ENCODE measurements around the gene FXYD1.

Gene FXYD1

DNA sequence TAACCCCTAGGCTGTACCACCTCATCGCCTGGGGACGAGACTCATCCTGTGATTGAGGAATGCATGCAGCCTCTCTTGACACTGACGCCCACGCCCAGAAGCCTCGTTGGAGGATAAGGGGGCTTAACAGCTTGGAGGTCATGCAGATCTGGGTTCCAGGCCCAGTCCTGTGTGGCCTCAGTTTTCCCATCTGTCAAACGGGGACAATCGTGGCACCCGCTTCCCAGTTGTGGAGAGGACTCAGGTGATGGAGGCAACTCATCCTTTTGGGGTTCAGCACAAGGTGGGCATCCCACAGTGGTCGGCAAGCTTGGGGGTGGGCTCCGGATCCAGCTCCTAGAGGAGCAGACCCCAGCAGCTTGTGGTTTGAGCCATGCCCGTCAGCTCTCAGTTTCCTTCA lies 2.4 kb upstream of the FXYD1 start:
- TF ChIP-seq, protein P1, sequence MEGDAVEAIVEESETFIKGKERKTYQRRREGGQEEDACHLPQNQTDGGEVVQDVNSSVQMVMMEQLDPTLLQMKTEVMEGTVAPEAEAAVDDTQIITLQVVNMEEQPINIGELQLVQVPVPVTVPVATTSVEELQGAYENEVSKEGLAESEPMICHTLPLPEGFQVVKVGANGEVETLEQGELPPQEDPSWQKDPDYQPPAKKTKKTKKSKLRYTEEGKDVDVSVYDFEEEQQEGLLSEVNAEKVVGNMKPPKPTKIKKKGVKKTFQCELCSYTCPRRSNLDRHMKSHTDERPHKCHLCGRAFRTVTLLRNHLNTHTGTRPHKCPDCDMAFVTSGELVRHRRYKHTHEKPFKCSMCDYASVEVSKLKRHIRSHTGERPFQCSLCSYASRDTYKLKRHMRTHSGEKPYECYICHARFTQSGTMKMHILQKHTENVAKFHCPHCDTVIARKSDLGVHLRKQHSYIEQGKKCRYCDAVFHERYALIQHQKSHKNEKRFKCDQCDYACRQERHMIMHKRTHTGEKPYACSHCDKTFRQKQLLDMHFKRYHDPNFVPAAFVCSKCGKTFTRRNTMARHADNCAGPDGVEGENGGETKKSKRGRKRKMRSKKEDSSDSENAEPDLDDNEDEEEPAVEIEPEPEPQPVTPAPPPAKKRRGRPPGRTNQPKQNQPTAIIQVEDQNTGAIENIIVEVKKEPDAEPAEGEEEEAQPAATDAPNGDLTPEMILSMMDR (conservative IDR thresholded peaks at IDR 0.05; ENCODE audit: low read length): no peak
- TF ChIP-seq EZH2phosphoT487 (IDR thresholded peaks at IDR 0.05; ENCODE audit: borderline replicate concordance): no peak
- Histone ChIP-seq H4K20me1 (ENCODE audit: insufficient read depth, low read length, poor library complexity, severe bottlenecking) (no peaks in the 10 kb centered on the region), H3K4me1 (ENCODE audit: insufficient read depth, low read length, poor library complexity, severe bottlenecking) (no peaks in the 10 kb centered on the region), H3K9me2 (replicated peaks; ENCODE audit: low read depth, low read length) (no peaks in the 10 kb centered on the region), H3K4me3 (ENCODE audit: low read length, poor library complexity, severe bottlenecking) (no peak overlapping the region), H3K9me3 (ENCODE audit: insufficient read depth, low read depth, low read length) (no peaks in the 10 kb centered on the region), H3K27me3 (ENCODE audit: insufficient read depth, low read length, poor library complexity, severe bottlenecking) (no peaks in the 10 kb centered on the region), H3K4me2 (ENCODE audit: low read depth, low read length, poor library complexity, severe bottlenecking) (no peak overlapping the region), H3K36me3 (ENCODE audit: insufficient read depth, low read length) (no peaks in the 10 kb centered on the region), H2AFZ (ENCODE audit: low read length) (no peak overlapping the region), H3F3A (ENCODE audit: low read depth) (no peaks in the 10 kb centered on the region), H3K9ac (ENCODE audit: low read depth, low read length, poor library complexity, severe bottlenecking) (no peak overlapping the region), H3K79me2 (ENCODE audit: insufficient read depth, low read length) (no peaks in the 10 kb centered on the region)

DNA sequence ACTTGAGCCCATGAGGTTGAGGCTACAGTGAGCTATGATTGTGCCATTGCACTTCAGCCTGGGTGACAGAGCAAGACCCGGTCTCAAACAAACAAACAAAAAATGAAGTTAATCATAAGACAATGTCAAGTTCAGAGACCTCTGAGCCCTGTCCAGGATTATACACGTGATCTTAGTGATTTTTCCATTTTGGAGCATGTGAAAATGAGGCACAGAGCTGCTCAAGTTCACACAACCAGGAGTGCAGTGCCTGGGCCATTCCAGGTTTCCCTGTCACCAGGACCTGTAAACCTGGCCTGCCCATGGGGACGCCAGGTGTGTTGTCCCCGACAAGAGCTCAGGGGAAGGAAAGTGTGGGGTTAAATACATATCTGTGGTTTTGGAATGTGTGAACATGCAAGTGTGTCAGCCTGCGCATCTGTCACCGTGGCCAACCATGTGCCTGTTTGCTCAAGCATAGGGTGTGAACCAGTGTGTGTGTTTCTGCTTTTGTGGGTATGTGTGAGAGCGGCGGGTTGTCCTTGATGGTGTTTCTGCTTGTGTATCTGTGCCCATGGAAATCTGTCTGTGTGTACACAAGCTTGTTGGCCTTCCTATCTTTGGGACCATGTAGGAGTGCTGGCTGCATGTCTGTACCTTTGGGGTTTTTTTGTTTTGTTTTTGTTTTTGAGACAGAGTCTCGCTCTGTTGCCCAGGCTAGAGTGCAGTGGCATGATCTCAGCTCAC lies 1.5 kb upstream of the FXYD1 start:
- Histone ChIP-seq H3K9me3 (ENCODE audit: insufficient read depth, low read depth, low read length) (no peaks in the 10 kb centered on the region), H2AFZ (ENCODE audit: low read length) (no peak overlapping the region), H3K36me3 (ENCODE audit: insufficient read depth, low read length) (no peaks in the 10 kb centered on the region), H4K20me1 (ENCODE audit: insufficient read depth, low read length, poor library complexity, severe bottlenecking) (no peaks in the 10 kb centered on the region), H3K9ac (ENCODE audit: low read depth, low read length, poor library complexity, severe bottlenecking) (no peak overlapping the region), H3K27me3 (ENCODE audit: insufficient read depth, low read length, poor library complexity, severe bottlenecking) (no peaks in the 10 kb centered on the region), H3F3A (ENCODE audit: low read depth) (no peaks in the 10 kb centered on the region), H3K4me2 (ENCODE audit: low read depth, low read length, poor library complexity, severe bottlenecking) (no peak overlapping the region), H3K9me2 (replicated peaks; ENCODE audit: low read depth, low read length) (no peaks in the 10 kb centered on the region), H3K4me1 (ENCODE audit: insufficient read depth, low read length, poor library complexity, severe bottlenecking) (peaks cover 6% of the 10 kb centered on the region), H3K79me2 (ENCODE audit: insufficient read depth, low read length) (no peaks in the 10 kb centered on the region), H3K4me3 (ENCODE audit: low read length, poor library complexity, severe bottlenecking) (no peak overlapping the region)
- TF ChIP-seq EZH2phosphoT487 (IDR thresholded peaks at IDR 0.05; ENCODE audit: borderline replicate concordance): no peak
- TF ChIP-seq, protein P1 (conservative IDR thresholded peaks at IDR 0.05; ENCODE audit: low read length): no peak

DNA sequence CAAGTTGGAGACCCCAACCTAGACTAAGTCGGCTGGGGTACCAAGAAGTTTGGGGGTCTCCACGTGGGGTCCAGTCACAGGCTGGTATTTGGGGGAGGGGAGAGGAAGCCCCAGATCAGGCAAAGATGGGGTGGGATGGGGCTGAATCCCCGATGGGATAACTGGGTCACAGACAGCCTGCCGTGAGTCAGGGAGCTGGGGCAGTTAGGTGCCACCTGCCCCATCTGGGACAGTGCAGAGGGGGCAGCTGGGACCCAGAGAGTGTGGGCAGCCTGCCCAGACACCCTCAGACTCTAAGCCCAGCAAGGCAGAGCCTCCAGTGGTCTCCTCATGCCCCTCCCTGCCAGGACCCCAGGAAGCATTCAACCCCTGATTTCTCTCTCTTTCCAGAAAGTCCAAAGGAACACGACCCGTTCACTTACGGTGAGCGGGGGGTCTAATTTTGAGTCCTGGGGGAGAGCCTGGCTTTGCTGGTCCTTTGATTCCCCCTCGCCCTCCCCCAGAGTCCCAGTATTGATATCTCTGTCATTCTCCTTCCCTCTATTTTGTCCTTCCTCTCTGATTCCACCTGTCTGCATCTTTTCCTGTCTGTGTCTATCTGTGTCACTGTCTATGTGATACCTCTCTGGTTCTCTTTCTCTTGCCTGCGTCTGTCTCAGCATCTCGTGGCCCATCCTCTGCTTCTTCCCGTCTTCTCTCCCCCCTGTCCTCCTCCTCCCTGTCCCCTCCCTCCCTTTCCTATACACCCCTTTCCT lies 1.8 kb downstream of the FXYD1 start:
- H3K4me1 ChIP-seq (ENCODE audit: insufficient read depth, low read length, poor library complexity, severe bottlenecking): peaks cover 9% of the 10 kb centered on the region
- no peak overlapping the region for H2AFZ ChIP-seq (ENCODE audit: low read length)
- no peaks in the 10 kb centered on the region for H3K9me3 ChIP-seq (ENCODE audit: insufficient read depth, low read depth, low read length)
- H3K4me3 ChIP-seq (ENCODE audit: low read length, poor library complexity, severe bottlenecking): no peak overlapping the region
- H3K36me3 ChIP-seq (ENCODE audit: insufficient read depth, low read length): no peaks in the 10 kb centered on the region
- no peaks in the 10 kb centered on the region for H3K27me3 ChIP-seq (ENCODE audit: insufficient read depth, low read length, poor library complexity, severe bottlenecking)
- no peak for TF ChIP-seq EZH2phosphoT487 (IDR thresholded peaks at IDR 0.05; ENCODE audit: borderline replicate concordance)
- TF ChIP-seq, protein P1 (conservative IDR thresholded peaks at IDR 0.05; ENCODE audit: low read length): no peak
- no peaks in the 10 kb centered on the region for H4K20me1 ChIP-seq (ENCODE audit: insufficient read depth, low read length, poor library complexity, severe bottlenecking)
- no peaks in the 10 kb centered on the region for H3F3A ChIP-seq (ENCODE audit: low read depth)
- no peak overlapping the region for H3K9ac ChIP-seq (ENCODE audit: low read depth, low read length, poor library complexity, severe bottlenecking)
- H3K79me2 ChIP-seq (ENCODE audit: insufficient read depth, low read length): no peaks in the 10 kb centered on the region
- no peak overlapping the region for H3K4me2 ChIP-seq (ENCODE audit: low read depth, low read length, poor library complexity, severe bottlenecking)
- no peaks in the 10 kb centered on the region for H3K9me2 ChIP-seq (replicated peaks; ENCODE audit: low read depth, low read length)
